Vagina (tissue), 2 donors: Measurements from ENCODE around the gene ALK. TPM values are rescaled to one million over a fixed set of nuclear protein-coding genes. Genes with fewer than 3 reads are reported as not detected.

Source experiments
- DNase-seq, 2 donors: peaks; one replicate each; pipeline ENCODE4 v3.0.0-alpha.2; 2017; ENCODE audit errors: extremely low spot score in 2 of 2
- H3K27ac ChIP-seq: fragments of 200-600 bp; sonication (generic); one replicate; pipeline ENCODE4 v1.5.1; 2019
- H3K27me3 ChIP-seq: fragments of 200-600 bp; sonication (generic); one replicate; pipeline ENCODE4 v1.5.1; 2019
- H3K36me3 ChIP-seq, 2 donors: fragments of 200-600 bp; sonication (generic); one replicate each; pipeline ENCODE4 v1.5.1; 2017 to 2019
- H3K4me1 ChIP-seq: fragments of 200-600 bp; sonication (generic); one replicate; pipeline ENCODE4 v1.5.1; 2019
- H3K4me3 ChIP-seq, 2 donors: fragments of 200-600 bp; sonication (generic); 1 replicate in 1 of 2; 2 replicates in 1 of 2; pipeline ENCODE4 v1.5.1; 2016 to 2019
- H3K9me3 ChIP-seq: fragments of 200-600 bp; sonication (generic); one replicate; pipeline ENCODE4 v1.5.1; 2019
- POLR2A ChIP-seq, 2 donors: fragments of 450-650 bp; IDR thresholded peaks; one replicate each; pipeline ENCODE4 v1.6.1; 2017; ENCODE audit warnings: antibody characterized with exemption in 2 of 2, mild to moderate bottlenecking in 2 of 2, moderate library complexity in 2 of 2
- POLR2AphosphoS5 ChIP-seq, 2 donors: sonication (generic); formaldehyde crosslinking; IDR thresholded peaks; one replicate each; pipeline ENCODE4 v1.9.0; 2017; ENCODE audit warnings: antibody characterized with exemption in 2 of 2, mild to moderate bottlenecking in 2 of 2, low read depth in 1 of 2; ENCODE audit not compliant: insufficient read depth in 1 of 2
- intact Hi-C: fragments of 100-400 bp; cut with DNase I; formaldehyde crosslinking; loops from one replicate; pipeline ENCODE4 v1.15.1; 2023
- total RNA-seq: library from RNA; depleted of rRNA; stranded (reverse); fragments of >200 nt; gene quantifications from one replicate; pipeline ENCODE4 v1.2.3, GENCODE V29; 2016
- TF ChIP-seq, protein P1 (sequence below), 3 experiments: fragments of 450-650 bp in 2 of 3; fragments of 200-600 bp in 1 of 3; sonication (generic) in 1 of 3; IDR thresholded peaks; one replicate each; pipeline ENCODE4 v1.5.1; 2017 to 2019; ENCODE audit warnings: antibody characterized with exemption in 3 of 3, mild to moderate bottlenecking in 2 of 3, moderate library complexity in 2 of 3

ALK gene
- total RNA-seq, 1 donor from 2014 or later = 0.74 TPM

DNA sequence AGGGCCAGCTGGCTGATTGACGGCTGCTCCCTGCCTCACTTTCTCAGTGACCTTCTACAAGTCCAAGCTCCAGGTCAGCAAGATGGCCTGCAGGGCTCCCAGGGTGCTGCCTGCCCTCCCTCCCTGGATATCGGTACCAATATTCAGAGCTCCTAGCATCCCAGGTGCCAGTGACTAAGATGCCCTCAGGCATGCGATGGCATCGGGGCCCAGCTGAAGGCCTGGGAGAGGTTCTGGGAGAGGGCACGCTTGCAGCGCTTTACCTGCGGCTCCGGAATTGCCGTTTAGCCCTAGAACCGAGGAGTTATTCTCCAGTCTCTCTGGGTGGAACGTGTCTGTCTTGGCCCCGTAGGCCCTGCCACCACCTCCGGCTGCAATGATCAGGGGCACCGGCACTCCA is 689.3 kb downstream of the ALK start:
- Histone ChIP-seq H3K4me3 (no peak overlapping the region), H3K36me3 (no peaks in the 10 kb centered on the region), H3K9me3 (no peaks in the 10 kb centered on the region), H3K27me3 (no peaks in the 10 kb centered on the region), H3K27ac (no peak overlapping the region), H3K4me1 (no peaks in the 10 kb centered on the region)
- no peak for DNase-seq
- intact Hi-C loops = no loop called here
- TF ChIP-seq, protein P1, sequence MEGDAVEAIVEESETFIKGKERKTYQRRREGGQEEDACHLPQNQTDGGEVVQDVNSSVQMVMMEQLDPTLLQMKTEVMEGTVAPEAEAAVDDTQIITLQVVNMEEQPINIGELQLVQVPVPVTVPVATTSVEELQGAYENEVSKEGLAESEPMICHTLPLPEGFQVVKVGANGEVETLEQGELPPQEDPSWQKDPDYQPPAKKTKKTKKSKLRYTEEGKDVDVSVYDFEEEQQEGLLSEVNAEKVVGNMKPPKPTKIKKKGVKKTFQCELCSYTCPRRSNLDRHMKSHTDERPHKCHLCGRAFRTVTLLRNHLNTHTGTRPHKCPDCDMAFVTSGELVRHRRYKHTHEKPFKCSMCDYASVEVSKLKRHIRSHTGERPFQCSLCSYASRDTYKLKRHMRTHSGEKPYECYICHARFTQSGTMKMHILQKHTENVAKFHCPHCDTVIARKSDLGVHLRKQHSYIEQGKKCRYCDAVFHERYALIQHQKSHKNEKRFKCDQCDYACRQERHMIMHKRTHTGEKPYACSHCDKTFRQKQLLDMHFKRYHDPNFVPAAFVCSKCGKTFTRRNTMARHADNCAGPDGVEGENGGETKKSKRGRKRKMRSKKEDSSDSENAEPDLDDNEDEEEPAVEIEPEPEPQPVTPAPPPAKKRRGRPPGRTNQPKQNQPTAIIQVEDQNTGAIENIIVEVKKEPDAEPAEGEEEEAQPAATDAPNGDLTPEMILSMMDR (IDR thresholded peaks at IDR 0.05) = no peak
- TF ChIP-seq POLR2AphosphoS5 (IDR thresholded peaks at IDR 0.05; ENCODE audit: insufficient read depth in 1 of 2, low read depth in 1 of 2) (no peak), POLR2A (IDR thresholded peaks at IDR 0.05) (no peak)

DNA sequence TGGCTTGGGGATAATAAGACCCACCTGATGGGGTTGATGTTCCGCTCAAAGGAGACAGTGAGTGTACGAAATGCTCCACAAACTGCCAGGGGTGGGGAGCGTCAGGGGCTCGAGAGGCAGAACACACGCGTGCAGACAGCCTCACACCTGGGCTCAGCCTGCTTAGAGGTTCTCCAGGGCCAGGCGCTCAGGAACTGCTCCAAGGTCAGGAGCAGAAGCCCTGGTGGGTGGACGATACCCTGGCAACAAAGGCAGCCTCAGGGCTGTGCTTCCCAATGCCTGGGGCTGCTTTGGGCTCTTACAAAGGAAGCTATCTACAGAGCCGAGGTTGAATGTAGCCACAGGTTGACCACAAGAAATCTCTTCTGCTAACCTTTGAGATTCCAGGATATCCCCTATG is 691.7 kb downstream of the ALK start:
- intact Hi-C loops = no loop called here
- Histone ChIP-seq H3K27me3 (no peaks in the 10 kb centered on the region), H3K4me1 (peaks cover 3% of the 10 kb centered on the region), H3K4me3 (no peak overlapping the region), H3K27ac (no peak overlapping the region), H3K36me3 (no peaks in the 10 kb centered on the region), H3K9me3 (no peaks in the 10 kb centered on the region)
- TF ChIP-seq, protein P1 (IDR thresholded peaks at IDR 0.05) = no peak
- no peak for TF ChIP-seq POLR2AphosphoS5 (IDR thresholded peaks at IDR 0.05; ENCODE audit: insufficient read depth in 1 of 2, low read depth in 1 of 2)
- no peak for TF ChIP-seq POLR2A (IDR thresholded peaks at IDR 0.05)
- DNase-seq = no peak

DNA sequence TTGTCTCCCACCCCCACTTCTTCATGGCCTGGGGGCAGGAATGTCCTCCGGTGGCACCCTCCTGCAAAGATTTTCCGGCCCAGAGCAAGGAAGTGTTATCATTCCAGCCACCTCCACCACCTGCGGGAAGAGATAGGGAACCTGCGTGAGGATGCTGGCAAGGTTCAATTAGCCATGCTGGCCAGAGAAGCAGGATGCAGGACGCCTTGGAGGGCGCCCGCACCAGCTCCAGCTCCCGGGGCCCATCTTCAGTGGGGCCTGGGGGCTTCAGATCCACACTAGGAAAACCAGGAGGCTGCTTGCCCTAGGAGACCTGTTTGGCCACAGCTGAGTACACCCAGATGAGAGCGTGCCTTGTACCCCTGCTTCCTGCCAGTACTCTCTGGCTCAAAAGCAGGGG is 692.4 kb downstream of the ALK start:
- DNase-seq = no peak
- TF ChIP-seq, protein P1 (IDR thresholded peaks at IDR 0.05) = no peak
- TF ChIP-seq POLR2A (IDR thresholded peaks at IDR 0.05) (no peak), POLR2AphosphoS5 (IDR thresholded peaks at IDR 0.05; ENCODE audit: insufficient read depth in 1 of 2, low read depth in 1 of 2) (no peak)
- Histone ChIP-seq H3K27me3 (no peaks in the 10 kb centered on the region), H3K9me3 (no peaks in the 10 kb centered on the region), H3K4me1 (peaks cover 10% of the 10 kb centered on the region), H3K36me3 (no peaks in the 10 kb centered on the region), H3K27ac (no peak overlapping the region), H3K4me3 (no peak overlapping the region)
- intact Hi-C loops = no loop called here

DNA sequence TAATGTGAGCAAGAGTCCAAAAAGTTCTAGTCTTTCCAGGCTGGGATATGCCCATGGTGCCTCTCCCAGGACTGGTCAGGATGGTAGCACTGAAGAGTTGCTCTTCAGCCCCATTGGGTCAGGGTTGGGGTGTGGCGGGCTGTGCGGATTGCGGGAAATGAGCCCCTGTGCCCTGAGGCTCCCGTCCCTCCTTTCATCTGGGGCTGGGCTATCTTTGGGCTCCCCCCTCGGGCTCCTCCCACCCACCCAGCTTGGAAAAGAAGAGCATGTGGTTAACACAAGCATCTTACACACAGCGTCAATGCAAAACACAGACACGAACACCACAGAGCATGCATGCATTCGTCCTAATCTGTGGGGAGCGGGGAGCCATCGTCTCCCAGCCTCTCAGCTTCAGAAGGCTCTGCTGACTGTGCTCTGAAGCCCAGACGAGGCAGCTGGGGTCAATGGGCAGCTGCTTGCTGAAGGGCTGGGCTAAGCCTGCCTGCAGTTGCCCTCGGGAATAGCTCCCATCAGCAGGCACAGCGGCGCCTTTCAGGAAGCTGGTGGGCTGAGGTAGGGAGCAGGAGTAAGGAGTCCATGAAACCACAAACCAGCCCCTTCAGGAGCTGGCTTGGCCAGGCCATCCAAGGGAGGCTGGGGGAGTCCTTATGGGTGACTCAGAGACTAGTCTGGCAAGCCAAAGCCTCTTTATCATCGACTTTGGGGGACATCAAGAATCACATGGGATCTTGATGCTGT is 693.3 kb downstream of the ALK start:
- Histone ChIP-seq H3K9me3 (no peaks in the 10 kb centered on the region), H3K4me1 (peaks cover 19% of the 10 kb centered on the region), H3K4me3 (no peak overlapping the region), H3K27ac (no peak overlapping the region), H3K27me3 (no peaks in the 10 kb centered on the region), H3K36me3 (no peaks in the 10 kb centered on the region)
- intact Hi-C loops = no loop called here
- TF ChIP-seq, protein P1 (IDR thresholded peaks at IDR 0.05) = no peak
- TF ChIP-seq POLR2AphosphoS5 (IDR thresholded peaks at IDR 0.05; ENCODE audit: insufficient read depth in 1 of 2, low read depth in 1 of 2) = no peak
- no peak for DNase-seq

DNA sequence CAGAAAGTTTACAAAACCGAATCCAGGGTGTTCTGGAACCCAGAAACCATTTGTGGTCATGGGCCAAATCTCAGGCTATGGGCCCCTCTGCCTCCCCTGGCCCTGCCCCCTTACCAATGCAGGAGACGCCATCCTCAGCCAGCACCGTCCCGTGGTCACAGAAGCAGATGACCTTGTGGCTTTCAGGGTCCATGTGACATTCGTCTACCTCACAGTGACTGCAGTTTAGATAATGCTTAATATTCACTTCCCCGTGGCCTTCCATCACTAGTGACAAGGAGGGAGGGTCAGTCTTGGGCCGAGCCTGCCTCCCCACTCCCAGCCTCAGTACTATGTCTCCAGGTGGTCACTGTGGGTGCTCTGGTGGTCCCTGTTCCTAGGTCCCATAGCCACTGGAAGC is 694.6 kb downstream of the ALK start:
- Histone ChIP-seq H3K36me3 (no peaks in the 10 kb centered on the region), H3K4me1 (peaks cover 20% of the 10 kb centered on the region), H3K4me3 (no peak overlapping the region), H3K27ac (no peak overlapping the region), H3K9me3 (no peaks in the 10 kb centered on the region), H3K27me3 (no peaks in the 10 kb centered on the region)
- TF ChIP-seq, protein P1 (IDR thresholded peaks at IDR 0.05) = no peak
- TF ChIP-seq POLR2A (IDR thresholded peaks at IDR 0.05) = no peak
- no peak for TF ChIP-seq POLR2AphosphoS5 (IDR thresholded peaks at IDR 0.05; ENCODE audit: insufficient read depth in 1 of 2, low read depth in 1 of 2)
- no peak for DNase-seq
- intact Hi-C loops = no loop called here
